ENCODE results near the gene FBXO42.

DNA sequence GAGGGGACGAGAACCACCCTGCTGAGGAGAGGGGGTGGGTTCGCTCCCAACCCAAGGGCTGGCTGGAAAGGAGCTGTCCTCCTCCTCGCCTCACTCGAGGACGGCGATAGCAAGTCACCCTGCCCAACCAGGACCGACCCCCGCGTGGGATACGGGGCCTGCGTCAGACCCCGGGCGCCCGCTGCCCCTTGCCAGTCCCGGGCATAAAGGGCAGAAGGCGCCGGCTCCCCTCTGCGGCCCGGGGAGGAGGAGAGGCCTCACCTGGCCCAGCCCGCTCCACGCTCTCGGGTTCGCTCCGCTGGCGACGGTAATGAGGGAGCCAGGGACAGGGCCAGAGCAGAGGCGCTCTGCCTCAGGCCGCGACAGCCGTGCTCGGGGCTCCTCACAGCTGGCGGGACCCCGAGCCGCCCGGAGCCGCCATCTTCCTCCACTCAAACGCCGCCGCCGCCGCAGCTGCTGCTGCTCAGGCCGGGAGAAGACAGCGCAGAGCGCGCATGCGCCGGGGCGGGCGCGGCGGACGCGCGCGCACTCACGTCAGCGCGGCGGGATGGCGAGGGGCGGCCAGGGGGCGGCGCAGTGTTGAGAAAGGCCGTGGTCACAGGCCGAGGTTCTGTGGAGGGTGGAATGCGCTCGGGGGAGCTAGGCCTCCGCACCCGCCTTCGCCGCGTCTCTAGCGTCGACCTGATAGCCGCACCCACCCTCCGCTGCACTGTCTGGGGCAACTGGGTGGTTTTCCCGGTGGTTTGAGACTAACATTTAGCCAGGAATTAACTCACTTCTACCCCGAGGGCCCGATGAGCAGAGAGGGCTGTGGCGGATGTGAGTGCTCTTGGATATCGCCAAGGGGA is at the start of gene FBXO42:
- TF ChIP-seq, protein P1, sequence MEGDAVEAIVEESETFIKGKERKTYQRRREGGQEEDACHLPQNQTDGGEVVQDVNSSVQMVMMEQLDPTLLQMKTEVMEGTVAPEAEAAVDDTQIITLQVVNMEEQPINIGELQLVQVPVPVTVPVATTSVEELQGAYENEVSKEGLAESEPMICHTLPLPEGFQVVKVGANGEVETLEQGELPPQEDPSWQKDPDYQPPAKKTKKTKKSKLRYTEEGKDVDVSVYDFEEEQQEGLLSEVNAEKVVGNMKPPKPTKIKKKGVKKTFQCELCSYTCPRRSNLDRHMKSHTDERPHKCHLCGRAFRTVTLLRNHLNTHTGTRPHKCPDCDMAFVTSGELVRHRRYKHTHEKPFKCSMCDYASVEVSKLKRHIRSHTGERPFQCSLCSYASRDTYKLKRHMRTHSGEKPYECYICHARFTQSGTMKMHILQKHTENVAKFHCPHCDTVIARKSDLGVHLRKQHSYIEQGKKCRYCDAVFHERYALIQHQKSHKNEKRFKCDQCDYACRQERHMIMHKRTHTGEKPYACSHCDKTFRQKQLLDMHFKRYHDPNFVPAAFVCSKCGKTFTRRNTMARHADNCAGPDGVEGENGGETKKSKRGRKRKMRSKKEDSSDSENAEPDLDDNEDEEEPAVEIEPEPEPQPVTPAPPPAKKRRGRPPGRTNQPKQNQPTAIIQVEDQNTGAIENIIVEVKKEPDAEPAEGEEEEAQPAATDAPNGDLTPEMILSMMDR (IDR thresholded peaks at IDR 0.05) = peak in 4 of 7 experiments; percentile 17 to 61 (median 28)
- TF ChIP-seq EP300 (IDR thresholded peaks at IDR 0.05) = no peak

Data from stomach (tissue), 4 donors.